Small intestine (tissue), 7 donors: Measurements from ENCODE around the gene KCNA2. TPM values are rescaled to one million over a fixed set of nuclear protein-coding genes. Genes with fewer than 3 reads are reported as not detected.

Experiments used
- DNase-seq, 2 donors: peaks; one replicate each; pipeline versions ENCODE4 v3.0.0 to v3.0.0-alpha.2; 2013
- FAIRE-seq: peaks from 2 replicates; lab custom pipeline; 2012; peaks lifted over from hg19 to GRCh38; lab: Jason Lieb, UNC
- H3K27ac ChIP-seq, 3 donors: one replicate each; pipeline ENCODE4 v1.5.1; 2013; ENCODE audit warnings: low read length in 2 of 3, mild to moderate bottlenecking in 2 of 3, control low read depth in 1 of 3, inconsistent platforms in 1 of 3, low read depth in 1 of 3, moderate library complexity in 1 of 3
- H3K27me3 ChIP-seq, 3 donors: one replicate each; pipeline ENCODE4 v1.6.1; 2013; ENCODE audit warnings: low read length in 3 of 3, inconsistent platforms in 1 of 3; ENCODE audit not compliant: control insufficient read depth in 3 of 3, insufficient read depth in 3 of 3
- H3K36me3 ChIP-seq, 3 donors: one replicate each; pipeline ENCODE4 v1.6.1; 2013; ENCODE audit warnings: low read length in 3 of 3, inconsistent platforms in 1 of 3, low read depth in 1 of 3, mild to moderate bottlenecking in 1 of 3, moderate library complexity in 1 of 3; ENCODE audit not compliant: control insufficient read depth in 3 of 3, insufficient read depth in 2 of 3
- H3K4me1 ChIP-seq, 3 donors: one replicate each; pipeline ENCODE4 v1.6.1; 2013; ENCODE audit warnings: low read length in 2 of 3, inconsistent platforms in 1 of 3, low read depth in 1 of 3, mild to moderate bottlenecking in 1 of 3, moderate library complexity in 1 of 3; ENCODE audit not compliant: control insufficient read depth in 3 of 3, insufficient read depth in 2 of 3
- H3K4me3 ChIP-seq, 3 donors: one replicate each; pipeline ENCODE4 v1.5.1; 2013; ENCODE audit warnings: low read length in 3 of 3, control low read depth in 1 of 3, inconsistent platforms in 1 of 3, low read depth in 1 of 3, mild to moderate bottlenecking in 1 of 3, moderate library complexity in 1 of 3
- H3K9me3 ChIP-seq, 2 donors: one replicate each; pipeline ENCODE4 v1.6.1; 2013; ENCODE audit warnings: low read depth in 1 of 2, low read length in 1 of 2; ENCODE audit not compliant: control insufficient read depth in 2 of 2, insufficient read depth in 1 of 2
- WGBS, 3 donors: extraction: QIAGEN DNeasy Blood & Tissue Kit; methylation state at CpG; one replicate each; pipeline ENCODE4 v1.1.7; 2013; 5-methylcytosine and 5-hydroxymethylcytosine counted together
- polyA plus RNA-seq, 4 donors: library from polyadenylated mRNA; stranded (reverse) in 3 of 4; unstranded in 1 of 4; fragments of 200-250 nt in 3 of 4; fragments of 120-200 nt in 1 of 4; gene quantifications; one replicate each; pipeline versions ENCODE4 v1.2.1 to v1.2.3, GENCODE V29; 2013
- donor health status: healthy with polysubstance abuse.
- donor health status: control.
- donor health status: control.
- donor health status: Bipolar disorder and iron deficiency.
- donor health status: healthy.

The KCNA2 gene
- polyA plus RNA-seq, 4 donors, result 0.18 to 0.28 TPM; not detected in 2

DNA sequence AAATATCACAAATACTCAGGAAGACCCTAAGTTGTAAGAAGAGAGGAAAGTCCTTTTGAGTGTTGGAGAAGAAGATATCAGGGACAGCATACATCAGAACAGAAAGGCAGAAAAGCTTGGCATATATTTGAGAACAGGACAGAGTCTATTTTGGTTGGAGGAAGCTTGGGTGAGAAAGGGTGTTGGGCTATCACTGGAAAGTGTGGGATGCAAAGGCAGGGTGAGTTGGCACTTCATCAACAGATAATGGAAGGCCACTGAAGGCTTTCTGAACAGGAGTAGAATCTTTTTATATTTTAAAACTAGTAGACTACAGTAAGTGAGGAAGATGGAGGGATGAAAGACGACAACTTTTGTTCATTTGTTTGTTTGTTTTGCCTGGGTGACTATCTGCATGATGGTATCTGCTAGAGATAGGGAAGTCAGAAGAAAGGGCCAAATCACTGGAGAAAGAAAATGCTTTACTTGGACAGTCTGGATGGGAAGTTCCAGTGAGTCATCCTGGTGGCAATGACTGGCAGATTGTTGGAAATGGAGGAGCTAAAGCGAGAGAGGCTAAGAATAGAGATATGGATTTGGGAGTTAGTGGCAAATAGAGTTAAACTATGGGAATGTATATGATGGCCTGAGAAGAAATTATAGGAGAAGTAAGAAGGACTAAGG is 33.7 kb upstream of the KCNA2 start:
- Histone ChIP-seq H3K4me1 (peaks cover 0 to 4% (median 0%) of the 10 kb centered on the region in 3 donors), H3K4me3 (no peak overlapping the region), H3K27me3 (no peaks in the 10 kb centered on the region), H3K36me3 (no peaks in the 10 kb centered on the region), H3K9me3 (no peaks in the 10 kb centered on the region), H3K27ac (no peak overlapping the region)
- FAIRE-seq (no peak), DNase-seq (no peak)
- 59 to 77% (median 66%) methylated on average over 2 of the region's 2 CpGs for whole genome bisulfite sequencing, 3 donors

DNA sequence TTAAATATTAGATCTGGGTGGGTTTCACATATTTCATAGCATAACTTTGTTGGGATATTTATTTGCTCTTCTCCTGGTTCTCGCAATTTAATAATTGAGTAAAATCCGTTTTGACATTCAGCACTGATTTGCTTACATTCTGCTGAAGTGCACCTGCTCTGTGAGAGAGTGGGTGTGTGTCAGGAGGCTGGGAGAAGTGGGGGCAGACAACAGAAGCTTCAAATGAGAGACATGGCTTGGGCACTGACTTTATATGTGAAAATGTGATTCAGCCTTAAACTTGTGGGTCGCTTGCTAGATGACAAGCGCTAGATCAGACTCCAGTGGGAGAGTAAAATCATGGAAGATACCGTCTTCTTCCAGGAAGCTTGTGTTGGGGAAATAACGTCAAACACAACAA is 32.4 kb upstream of the KCNA2 start:
- no peak overlapping the region for H3K4me3 ChIP-seq
- no peaks in the 10 kb centered on the region for H3K36me3 ChIP-seq
- FAIRE-seq (no peak), DNase-seq (no peak)
- H3K27me3 ChIP-seq, result no peaks in the 10 kb centered on the region
- H3K27ac ChIP-seq, result peak overlapping the region in 1 of 3 donors; percentile 8
- H3K4me1 ChIP-seq, result peaks cover 0 to 4% (median 0%) of the 10 kb centered on the region in 3 donors
- WGBS, 3 donors, result 77 to 86% (median 78%) methylated on average over 6 of the region's 6 CpGs
- no peaks in the 10 kb centered on the region for H3K9me3 ChIP-seq

DNA sequence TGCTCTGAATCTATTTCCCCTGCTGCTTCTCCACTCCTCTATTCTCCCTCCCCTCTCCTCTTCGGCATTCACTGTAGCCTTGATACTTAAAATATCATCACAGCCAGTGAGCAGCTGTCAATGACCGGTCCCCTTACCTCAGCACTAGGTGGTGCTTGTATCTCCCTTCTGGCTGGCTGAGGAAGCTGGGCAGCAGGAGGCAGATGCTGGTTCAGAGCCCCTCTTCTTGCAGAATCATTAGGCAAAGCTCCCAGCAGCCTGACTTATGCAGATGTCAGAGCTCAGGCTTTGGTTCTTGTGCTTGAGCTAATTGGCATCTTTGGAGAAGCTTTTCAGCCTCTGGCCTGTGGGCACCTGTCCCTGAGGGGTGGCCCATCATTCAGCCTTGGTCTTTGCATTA is 31.9 kb upstream of the KCNA2 start:
- Histone ChIP-seq H3K9me3 (no peaks in the 10 kb centered on the region), H3K27me3 (no peaks in the 10 kb centered on the region), H3K4me3 (no peak overlapping the region), H3K4me1 (peaks cover 0 to 4% (median 0%) of the 10 kb centered on the region in 3 donors), H3K36me3 (no peaks in the 10 kb centered on the region), H3K27ac (peak overlapping the region in 1 of 3 donors; percentile 42)
- FAIRE-seq (no peak), DNase-seq (no peak)
- 64 to 70% (median 70%) methylated on average over 2 of the region's 2 CpGs for WGBS, 3 donors

DNA sequence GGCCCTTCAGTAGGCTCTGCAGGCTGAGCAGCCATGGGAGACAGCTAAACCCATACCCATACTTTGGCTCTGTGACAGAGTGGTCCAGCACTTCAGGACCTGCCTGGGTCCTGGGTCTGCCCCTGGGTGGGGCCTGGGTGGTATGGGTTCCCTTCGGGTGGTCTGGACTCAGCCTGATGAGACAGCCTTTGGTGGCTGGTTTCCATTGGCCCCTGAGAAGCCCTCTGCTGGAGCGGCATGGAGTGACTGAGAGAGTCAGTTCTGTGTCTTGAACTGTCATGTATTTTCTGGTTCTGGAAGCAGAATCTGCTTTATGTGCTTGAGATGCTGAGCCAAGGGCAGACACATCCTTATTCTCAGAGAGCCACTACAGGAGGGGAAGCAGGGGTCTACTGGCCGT is 31.3 kb upstream of the KCNA2 start:
- Histone ChIP-seq H3K4me3 (no peak overlapping the region), H3K36me3 (no peaks in the 10 kb centered on the region), H3K9me3 (no peaks in the 10 kb centered on the region), H3K27ac (peak overlapping the region in 1 of 3 donors; percentile 42), H3K27me3 (no peaks in the 10 kb centered on the region), H3K4me1 (peaks cover 0 to 4% (median 0%) of the 10 kb centered on the region in 3 donors)
- FAIRE-seq (no peak), DNase-seq (no peak)
- 65 to 68% (median 66%) methylated on average over 3 of the region's 3 CpGs for WGBS, 3 donors

DNA sequence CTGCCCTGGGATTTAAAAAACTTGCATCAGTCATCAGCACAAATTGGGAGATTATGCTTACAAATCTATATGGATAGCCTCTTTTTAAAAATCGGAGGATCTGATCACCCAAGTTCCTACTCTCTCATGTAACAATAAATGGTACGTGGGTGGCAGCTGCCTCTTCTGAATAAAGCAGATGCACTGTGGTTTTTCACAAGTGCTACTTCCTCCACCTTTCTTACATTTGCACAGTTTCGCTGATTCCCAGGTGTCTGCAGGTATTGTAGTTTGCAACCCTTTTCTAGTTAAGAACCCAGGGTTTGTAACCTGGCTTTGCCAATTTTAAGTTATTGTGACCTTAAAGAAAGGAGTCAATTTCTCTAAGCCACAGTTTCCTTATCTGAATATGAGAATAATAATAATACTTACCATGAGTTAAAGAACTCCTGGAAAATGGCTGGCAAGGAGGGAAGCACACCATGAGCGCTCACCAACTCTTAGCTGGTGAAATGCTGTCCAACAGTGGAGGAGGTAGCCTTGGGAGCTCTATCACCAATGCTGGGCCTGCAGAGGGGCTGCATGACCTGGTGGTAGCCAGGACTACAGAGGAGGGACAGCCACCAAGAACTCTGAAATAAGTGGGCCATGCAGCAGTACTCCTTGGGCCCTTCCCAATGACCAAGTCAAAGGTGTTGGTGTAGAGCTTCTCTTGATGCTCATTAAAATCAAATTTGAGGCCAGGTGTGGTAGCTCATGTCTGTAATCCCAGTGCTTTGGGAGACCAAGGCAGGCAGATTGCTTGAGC is 30.2 kb upstream of the KCNA2 start:
- H3K4me3 ChIP-seq, result no peak overlapping the region
- H3K27me3 ChIP-seq, result no peaks in the 10 kb centered on the region
- peak in 1 of 2 donors; percentile 24 for DNase-seq
- H3K27ac ChIP-seq, result peak overlapping the region in 1 of 3 donors; percentile 82
- FAIRE-seq, result no peak
- 69 to 81% (median 72%) methylated on average over 4 of the region's 4 CpGs for WGBS, 3 donors
- no peaks in the 10 kb centered on the region for H3K36me3 ChIP-seq
- peaks cover 0 to 4% (median 0%) of the 10 kb centered on the region in 3 donors for H3K4me1 ChIP-seq
- H3K9me3 ChIP-seq, result no peaks in the 10 kb centered on the region

DNA sequence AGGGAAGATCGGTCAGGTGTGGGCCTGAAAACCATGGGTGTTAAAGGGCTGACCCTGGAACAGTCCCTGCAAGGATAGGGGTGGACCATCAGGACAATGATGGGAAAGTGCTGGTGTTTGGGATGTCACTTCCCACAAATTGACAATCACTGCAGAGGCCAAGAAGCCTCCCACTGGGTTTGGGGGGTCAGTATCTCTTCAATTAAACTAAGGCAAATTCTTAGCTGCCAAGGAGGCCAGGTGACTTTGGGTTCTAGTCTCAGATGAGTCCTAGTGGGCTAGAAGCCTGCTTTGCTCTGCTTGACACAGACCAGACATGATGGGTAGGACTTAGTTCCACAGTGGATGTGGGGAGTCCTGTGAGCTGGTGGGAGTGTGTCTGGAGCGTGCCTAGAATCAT is 29.3 kb upstream of the KCNA2 start:
- DNase-seq (no peak), FAIRE-seq (no peak)
- H3K27ac ChIP-seq, result peak overlapping the region in 1 of 3 donors; percentile 82
- peaks cover 0 to 5% (median 0%) of the 10 kb centered on the region in 3 donors for H3K27me3 ChIP-seq
- no peaks in the 10 kb centered on the region for H3K9me3 ChIP-seq
- H3K36me3 ChIP-seq, result no peaks in the 10 kb centered on the region
- H3K4me1 ChIP-seq, result peaks cover 0 to 4% (median 0%) of the 10 kb centered on the region in 3 donors
- H3K4me3 ChIP-seq, result no peak overlapping the region
- WGBS, 3 donors, result 86 to 95% (median 89%) methylated on average over 2 of the region's 2 CpGs

DNA sequence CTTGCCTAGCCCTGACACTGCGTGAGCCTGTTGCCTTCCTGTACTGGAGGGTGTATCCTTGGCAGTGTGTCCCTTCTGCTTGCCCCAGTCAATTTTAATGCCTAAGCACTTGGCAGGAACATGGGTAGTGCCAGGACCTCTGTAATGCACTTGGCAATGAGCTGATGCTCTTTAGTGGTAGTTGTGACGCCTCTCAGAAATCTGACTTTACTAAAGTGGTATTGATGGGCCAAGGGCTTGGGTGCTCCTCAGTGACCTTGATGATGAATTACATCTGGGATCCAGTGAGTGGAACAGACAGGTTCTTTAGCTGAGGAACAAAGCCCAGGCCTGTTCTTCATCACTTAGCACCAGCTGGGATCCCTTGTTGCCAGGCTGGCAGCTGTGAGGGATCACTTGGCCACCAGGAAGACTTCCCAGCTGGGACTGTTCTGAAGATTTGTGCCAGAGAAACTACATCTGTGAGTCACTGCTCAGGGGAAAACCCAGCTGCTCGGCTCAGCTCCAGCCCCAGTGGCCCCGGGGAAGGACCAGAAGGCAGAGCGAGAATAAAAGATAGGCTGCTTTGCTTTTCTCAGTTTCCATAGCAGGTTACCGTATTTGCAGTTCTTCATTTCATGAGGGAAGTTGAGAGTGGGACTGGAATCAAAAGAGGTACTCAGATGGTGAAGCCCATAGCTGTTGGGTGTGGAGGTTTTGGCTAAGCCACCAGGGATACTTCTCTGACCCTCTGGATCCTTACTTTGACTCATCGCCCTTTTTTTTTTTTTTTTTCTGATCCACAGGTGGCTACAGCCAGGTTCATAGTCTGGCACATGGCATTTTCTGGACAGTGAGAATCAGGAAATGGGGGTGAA is 28.5 kb upstream of the KCNA2 start:
- H3K9me3 ChIP-seq, result no peaks in the 10 kb centered on the region
- DNase-seq, result peak; percentile 6 to 11
- H3K4me3 ChIP-seq, result no peak overlapping the region
- H3K27me3 ChIP-seq, result peaks cover 0 to 5% (median 0%) of the 10 kb centered on the region in 3 donors
- 35 to 49% (median 41%) methylated on average over 7 of the region's 7 CpGs for WGBS, 3 donors
- no peaks in the 10 kb centered on the region for H3K36me3 ChIP-seq
- no peak for FAIRE-seq
- H3K27ac ChIP-seq, result peak overlapping the region in 1 of 3 donors; percentile 82
- H3K4me1 ChIP-seq, result peaks cover 0 to 4% (median 0%) of the 10 kb centered on the region in 3 donors

DNA sequence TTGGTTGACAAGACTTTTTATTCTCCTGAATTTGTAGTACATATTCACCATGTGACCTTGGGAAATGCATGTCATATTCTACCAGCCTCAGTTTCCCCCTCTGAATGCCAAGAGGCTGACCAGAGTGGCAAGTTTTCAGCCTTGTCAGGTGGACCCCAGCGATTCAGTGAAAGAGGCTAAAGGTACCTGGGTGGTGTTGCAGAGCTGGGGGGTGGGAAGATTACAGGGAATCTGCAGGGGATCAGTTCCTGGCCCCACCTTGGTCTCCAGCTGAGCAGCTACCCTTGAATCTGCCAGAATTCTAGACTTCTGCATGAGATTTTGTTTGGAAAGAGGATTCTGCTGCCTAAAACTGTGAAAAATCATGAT is 27.9 kb upstream of the KCNA2 start:
- peaks cover 0 to 4% (median 0%) of the 10 kb centered on the region in 3 donors for H3K4me1 ChIP-seq
- 84 to 85% (median 85%) methylated on average over 1 of the region's 1 CpG for WGBS, 3 donors
- FAIRE-seq, result no peak
- H3K36me3 ChIP-seq, result no peaks in the 10 kb centered on the region
- H3K27ac ChIP-seq, result peak overlapping the region in 1 of 3 donors; percentile 82
- peaks cover 0 to 5% (median 0%) of the 10 kb centered on the region in 3 donors for H3K27me3 ChIP-seq
- H3K4me3 ChIP-seq, result no peak overlapping the region
- H3K9me3 ChIP-seq, result no peaks in the 10 kb centered on the region
- no peak for DNase-seq
